A549 (cell line): ENCODE results near the gene GLS. TPM values are rescaled to one million over a fixed set of nuclear protein-coding genes. Genes with fewer than 3 reads are reported as not detected.

Experiments
- ATAC-seq, 2 experiments: fragments of 200-7000 bp in 1 of 2; fragments of >200 bp in 1 of 2; cut with Nextera tagmentation in 1 of 2; cut with Tn5 transposase in 1 of 2; 3 replicates each; pipeline versions ENCODE4 v1.8.0 to v1.9.1; 2018 to 2020; ENCODE audit warnings: mild to moderate bottlenecking in 1 of 2, moderate library complexity in 1 of 2
- CTCF ChIA-PET: fragments of 300-600 bp; sonication (Branson Sonifier 250); formaldehyde crosslinking; extraction: SDS; loops from one replicate; lab custom pipeline; 2021; ENCODE audit warnings: antibody characterized with exemption, inconsistent platforms; lab: Yijun Ruan, JAX
- POLR2A ChIA-PET: fragments of 350-600 bp; formaldehyde crosslinking; extraction: SDS; loops from one replicate; lab custom pipeline; 2021; ENCODE audit warnings: antibody characterized with exemption, inconsistent platforms; lab: Yijun Ruan, JAX
- DNase-seq, 2 experiments: peaks; one replicate each; pipeline versions ENCODE4 v3.0.0 to v3.0.0-alpha.2; 2011 to 2016; ENCODE audit warnings: low read depth in 1 of 2, low spot score in 1 of 2
- FAIRE-seq: peaks from 2 replicates; lab custom pipeline; 2011; peaks lifted over from hg19 to GRCh38; lab: Jason Lieb, UNC
- H3K27ac ChIP-seq, 2 experiments: fragments of >200 bp; sonication (Bioruptor Twin); formaldehyde crosslinking; 3 replicates each; pipeline ENCODE4 v1.5.1; 2016 to 2017
- H3K4me1 ChIP-seq: fragments of >200 bp; sonication (Bioruptor Twin); formaldehyde crosslinking; 3 replicates; pipeline ENCODE4 v1.6.1; 2016
- H3K4me2 ChIP-seq: fragments of >200 bp; sonication (Bioruptor Twin); formaldehyde crosslinking; 3 replicates; pipeline ENCODE4 v1.6.1; 2016
- H3K4me3 ChIP-seq: fragments of >200 bp; sonication (Bioruptor Twin); formaldehyde crosslinking; 3 replicates; pipeline ENCODE4 v1.5.1; 2016
- H3K9me3 ChIP-seq: fragments of >200 bp; sonication (Bioruptor Twin); formaldehyde crosslinking; 3 replicates; pipeline ENCODE4 v1.6.1; 2016
- CBX8 ChIP-seq: fragments of 200-600 bp; sonication (generic); IDR thresholded peaks from 2 replicates; pipeline ENCODE4 v1.6.1; 2016
- CEBPB ChIP-seq, 2 experiments: fragments of >200 bp in 1 of 2; sonication (Bioruptor Twin) in 1 of 2; formaldehyde crosslinking in 1 of 2; IDR thresholded peaks; 2 replicates each; pipeline ENCODE4 v1.6.1; 2012 to 2016
- EHMT2 ChIP-seq: fragments of 200-600 bp; sonication (generic); IDR thresholded peaks from 2 replicates; pipeline ENCODE4 v1.6.1; 2016; ENCODE audit warnings: antibody characterized with exemption, low read depth, mild to moderate bottlenecking, moderate library complexity
- GATA3 ChIP-seq: IDR thresholded peaks from 2 replicates; pipeline ENCODE4 v1.6.1; 2012; ENCODE audit warnings: borderline replicate concordance
- HOXB5 ChIP-seq: fragments of 250-450 bp; sonication (Bioruptor Pico); IDR thresholded peaks from 2 replicates; pipeline ENCODE4 v1.5.0; 2020; ENCODE audit warnings: mild to moderate bottlenecking, moderate library complexity
- MAFK ChIP-seq: fragments of 450-650 bp; IDR thresholded peaks from 2 replicates; pipeline ENCODE4 v1.6.1; 2014; ENCODE audit not compliant: partially characterized antibody
- MYC ChIP-seq: IDR thresholded peaks from 2 replicates; pipeline ENCODE4 v1.6.1; 2012; ENCODE audit warnings: mild to moderate bottlenecking, inconsistent platforms, low read length, improper control_type of control experiment, borderline replicate concordance
- NPAS2 ChIP-seq: fragments of 250-450 bp; sonication (Bioruptor Pico); IDR thresholded peaks from 2 replicates; pipeline ENCODE4 v1.8.0; 2022; ENCODE audit warnings: mild to moderate bottlenecking, moderate library complexity, borderline replicate concordance
- RARB ChIP-seq: fragments of 250-450 bp; sonication (Bioruptor Pico); IDR thresholded peaks from 2 replicates; pipeline ENCODE4 v1.8.0; 2021; ENCODE audit warnings: mild to moderate bottlenecking, moderate library complexity
- RCOR1 ChIP-seq: fragments of 150-350 bp; IDR thresholded peaks from 2 replicates; pipeline ENCODE4 v1.6.1; 2014; ENCODE audit warnings: antibody characterized with exemption, low read length, low read depth
- RFX5 ChIP-seq: fragments of 450-650 bp; IDR thresholded peaks from 2 replicates; pipeline ENCODE4 v1.7.1; 2014; ENCODE audit warnings: antibody characterized with exemption, mild to moderate bottlenecking, moderate library complexity
- ZC3H11A ChIP-seq: fragments of 450-650 bp; IDR thresholded peaks from 2 replicates; pipeline ENCODE4 v1.6.1; 2014; ENCODE audit warnings: antibody characterized with exemption, mild to moderate bottlenecking
- WGBS: methylation state at CpG from one replicate; pipeline ENCODE4 v1.1.6; 2017; ENCODE audit errors: missing lambda C conversion rate; 5-methylcytosine and 5-hydroxymethylcytosine counted together
- polyA plus RNA-seq, 4 experiments: library from polyadenylated mRNA; depleted of rRNA in 3 of 4; stranded (reverse); fragments of >200 nt; fragmentation: RNase III in 1 of 4; extraction: RNeasy Plus Mini Kit Qiagen cat#74134 plus additional on column Dnase treatment in 1 of 4; gene quantifications; 2 replicates in 3 of 4; 3 replicates in 1 of 4; pipeline ENCODE4 v1.2.3, GENCODE V29; 2011 to 2017
- TF ChIP-seq, protein P1 (sequence below): fragments of >200 bp; sonication (Bioruptor Twin); formaldehyde crosslinking; IDR thresholded peaks from 3 replicates; pipeline ENCODE4 v1.5.1; 2016
- TF ChIP-seq, protein P2 (sequence below): fragments of 250-450 bp; sonication (Bioruptor Pico); IDR thresholded peaks from 2 replicates; pipeline ENCODE4 v1.5.0; 2020; ENCODE audit warnings: low read depth, mild to moderate bottlenecking, moderate library complexity
- TF ChIP-seq, protein P3 (sequence below): fragments of 450-650 bp; IDR thresholded peaks from 2 replicates; pipeline ENCODE4 v1.6.1; 2014; ENCODE audit warnings: antibody characterized with exemption
- TF ChIP-seq, protein P4 (sequence below): fragments of 200-600 bp; sonication (generic); IDR thresholded peaks from 2 replicates; pipeline ENCODE4 v1.6.1; 2016; ENCODE audit warnings: antibody characterized with exemption, mild to moderate bottlenecking, moderate library complexity
- TF ChIP-seq, protein P5 (sequence below): IDR thresholded peaks from 2 replicates; pipeline ENCODE4 v1.6.1; 2012

The GLS gene
- polyA plus RNA-seq, 2 of the 4 experiments (the other 2 are of a cell fraction) = 269 to 321 TPM

DNA sequence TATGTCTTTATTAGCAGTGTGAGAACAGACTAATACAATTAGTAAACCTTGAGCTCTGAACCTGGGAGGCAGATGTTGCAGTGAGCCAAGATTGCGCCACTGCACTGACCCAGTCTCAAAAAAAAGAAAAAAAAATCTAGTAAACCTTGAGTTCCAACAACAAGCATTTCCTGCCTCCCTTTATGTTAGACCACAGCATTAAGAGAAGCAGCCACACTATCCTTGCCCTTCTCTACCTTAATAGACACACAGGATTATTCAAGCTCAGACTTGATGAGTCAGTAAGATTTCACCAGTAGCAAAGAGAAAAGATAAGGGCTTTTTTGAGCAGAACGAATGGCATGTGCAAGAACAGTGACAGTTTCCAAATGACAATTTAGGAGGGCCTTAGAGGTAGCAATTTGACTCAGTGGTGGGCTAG is 18.0 kb upstream of the GLS start:
- Histone ChIP-seq H3K4me3 (no peak overlapping the region), H3K27ac (peak overlapping the region in 1 of 2 experiments; percentile 91; a peak in 2 of 6 replicates), H3K9me3 (peaks cover under 1% of the 10 kb centered on the region; the same call in 1 of the 3 replicates), H3K4me2 (no peak overlapping the region), H3K4me1 (peaks cover 78% of the 10 kb centered on the region)
- ChIA-PET CTCF (interaction anchor here (2.7 to 2.9 kb wide), 2 partner anchors 12 to 13 kb away, joined by 6 to 10 read pairs; no protein-coding TSS in a partner anchor), POLR2A (interaction anchor here (1.3 kb wide), 1 partner anchor 18 kb away, joined by 6 read pairs; the partner anchor contains the start of gene GLS)
- 91% methylated on average over 2 of the region's 2 CpGs for WGBS
- peak; percentile 33 to 38; a peak in 2 of 4 replicates for TF ChIP-seq CEBPB (IDR thresholded peaks at IDR 0.05)
- peak; percentile 51 for TF ChIP-seq MAFK
- no peak for TF ChIP-seq EHMT2
- no peak for FAIRE-seq
- ATAC-seq = no peak
- DNase-seq = no peak

DNA sequence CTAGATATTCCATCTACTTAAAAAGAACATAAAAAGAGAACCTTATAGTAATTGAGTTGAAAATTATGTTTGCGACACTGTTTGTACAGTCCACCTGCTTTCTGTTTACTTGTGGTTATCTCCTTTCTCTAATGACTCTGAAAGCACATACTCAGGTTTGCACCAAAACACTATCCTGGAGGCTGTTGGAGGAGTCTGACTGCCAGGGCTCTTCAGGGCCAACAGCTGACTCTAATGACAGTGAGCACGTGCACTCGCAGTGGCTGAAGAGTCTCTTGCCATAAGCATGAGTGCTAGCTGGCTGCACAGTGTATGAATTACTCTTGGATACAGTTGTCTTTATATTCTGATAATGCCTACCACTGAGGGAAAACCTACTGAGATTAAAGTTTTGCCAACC is 16.7 kb upstream of the GLS start:
- WGBS = 85% methylated on average over 3 of the region's 3 CpGs
- DNase-seq (no peak), FAIRE-seq (no peak), ATAC-seq (no peak; a peak in 1 of 6 replicates)
- no peak overlapping the region for H3K4me3 ChIP-seq
- CTCF ChIA-PET = interaction anchor here (1.5 to 2.9 kb wide), 2 partner anchors 10 to 13 kb away, joined by 4 to 10 read pairs; no protein-coding TSS in a partner anchor
- H3K4me2 ChIP-seq = peak overlapping the region; percentile 8; the same call in 2 of the 3 replicates
- POLR2A ChIA-PET = no interaction called here
- peaks cover 8% of the 10 kb centered on the region; the same call in 1 of the 3 replicates for H3K9me3 ChIP-seq
- peak overlapping the region; percentile 33 to 91; a peak in 5 of 6 replicates for H3K27ac ChIP-seq
- H3K4me1 ChIP-seq = peaks cover 67% of the 10 kb centered on the region
- TF ChIP-seq, protein P1, sequence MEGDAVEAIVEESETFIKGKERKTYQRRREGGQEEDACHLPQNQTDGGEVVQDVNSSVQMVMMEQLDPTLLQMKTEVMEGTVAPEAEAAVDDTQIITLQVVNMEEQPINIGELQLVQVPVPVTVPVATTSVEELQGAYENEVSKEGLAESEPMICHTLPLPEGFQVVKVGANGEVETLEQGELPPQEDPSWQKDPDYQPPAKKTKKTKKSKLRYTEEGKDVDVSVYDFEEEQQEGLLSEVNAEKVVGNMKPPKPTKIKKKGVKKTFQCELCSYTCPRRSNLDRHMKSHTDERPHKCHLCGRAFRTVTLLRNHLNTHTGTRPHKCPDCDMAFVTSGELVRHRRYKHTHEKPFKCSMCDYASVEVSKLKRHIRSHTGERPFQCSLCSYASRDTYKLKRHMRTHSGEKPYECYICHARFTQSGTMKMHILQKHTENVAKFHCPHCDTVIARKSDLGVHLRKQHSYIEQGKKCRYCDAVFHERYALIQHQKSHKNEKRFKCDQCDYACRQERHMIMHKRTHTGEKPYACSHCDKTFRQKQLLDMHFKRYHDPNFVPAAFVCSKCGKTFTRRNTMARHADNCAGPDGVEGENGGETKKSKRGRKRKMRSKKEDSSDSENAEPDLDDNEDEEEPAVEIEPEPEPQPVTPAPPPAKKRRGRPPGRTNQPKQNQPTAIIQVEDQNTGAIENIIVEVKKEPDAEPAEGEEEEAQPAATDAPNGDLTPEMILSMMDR = no peak
- no peak for TF ChIP-seq RARB (CRISPR knock-in tag)
- TF ChIP-seq GATA3 = no peak
- no peak for TF ChIP-seq ZC3H11A
- TF ChIP-seq, protein P2, sequence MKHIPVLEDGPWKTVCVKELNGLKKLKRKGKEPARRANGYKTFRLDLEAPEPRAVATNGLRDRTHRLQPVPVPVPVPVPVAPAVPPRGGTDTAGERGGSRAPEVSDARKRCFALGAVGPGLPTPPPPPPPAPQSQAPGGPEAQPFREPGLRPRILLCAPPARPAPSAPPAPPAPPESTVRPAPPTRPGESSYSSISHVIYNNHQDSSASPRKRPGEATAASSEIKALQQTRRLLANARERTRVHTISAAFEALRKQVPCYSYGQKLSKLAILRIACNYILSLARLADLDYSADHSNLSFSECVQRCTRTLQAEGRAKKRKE (CRISPR knock-in tag) = no peak
- no peak for TF ChIP-seq CBX8
- no peak for TF ChIP-seq NPAS2 (CRISPR knock-in tag)
- TF ChIP-seq RFX5 = no peak
- no peak for TF ChIP-seq MYC
- TF ChIP-seq, protein P3, sequence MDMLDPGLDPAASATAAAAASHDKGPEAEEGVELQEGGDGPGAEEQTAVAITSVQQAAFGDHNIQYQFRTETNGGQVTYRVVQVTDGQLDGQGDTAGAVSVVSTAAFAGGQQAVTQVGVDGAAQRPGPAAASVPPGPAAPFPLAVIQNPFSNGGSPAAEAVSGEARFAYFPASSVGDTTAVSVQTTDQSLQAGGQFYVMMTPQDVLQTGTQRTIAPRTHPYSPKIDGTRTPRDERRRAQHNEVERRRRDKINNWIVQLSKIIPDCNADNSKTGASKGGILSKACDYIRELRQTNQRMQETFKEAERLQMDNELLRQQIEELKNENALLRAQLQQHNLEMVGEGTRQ = no peak
- no peak for TF ChIP-seq HOXB5 (CRISPR knock-in tag)
- TF ChIP-seq, protein P4, sequence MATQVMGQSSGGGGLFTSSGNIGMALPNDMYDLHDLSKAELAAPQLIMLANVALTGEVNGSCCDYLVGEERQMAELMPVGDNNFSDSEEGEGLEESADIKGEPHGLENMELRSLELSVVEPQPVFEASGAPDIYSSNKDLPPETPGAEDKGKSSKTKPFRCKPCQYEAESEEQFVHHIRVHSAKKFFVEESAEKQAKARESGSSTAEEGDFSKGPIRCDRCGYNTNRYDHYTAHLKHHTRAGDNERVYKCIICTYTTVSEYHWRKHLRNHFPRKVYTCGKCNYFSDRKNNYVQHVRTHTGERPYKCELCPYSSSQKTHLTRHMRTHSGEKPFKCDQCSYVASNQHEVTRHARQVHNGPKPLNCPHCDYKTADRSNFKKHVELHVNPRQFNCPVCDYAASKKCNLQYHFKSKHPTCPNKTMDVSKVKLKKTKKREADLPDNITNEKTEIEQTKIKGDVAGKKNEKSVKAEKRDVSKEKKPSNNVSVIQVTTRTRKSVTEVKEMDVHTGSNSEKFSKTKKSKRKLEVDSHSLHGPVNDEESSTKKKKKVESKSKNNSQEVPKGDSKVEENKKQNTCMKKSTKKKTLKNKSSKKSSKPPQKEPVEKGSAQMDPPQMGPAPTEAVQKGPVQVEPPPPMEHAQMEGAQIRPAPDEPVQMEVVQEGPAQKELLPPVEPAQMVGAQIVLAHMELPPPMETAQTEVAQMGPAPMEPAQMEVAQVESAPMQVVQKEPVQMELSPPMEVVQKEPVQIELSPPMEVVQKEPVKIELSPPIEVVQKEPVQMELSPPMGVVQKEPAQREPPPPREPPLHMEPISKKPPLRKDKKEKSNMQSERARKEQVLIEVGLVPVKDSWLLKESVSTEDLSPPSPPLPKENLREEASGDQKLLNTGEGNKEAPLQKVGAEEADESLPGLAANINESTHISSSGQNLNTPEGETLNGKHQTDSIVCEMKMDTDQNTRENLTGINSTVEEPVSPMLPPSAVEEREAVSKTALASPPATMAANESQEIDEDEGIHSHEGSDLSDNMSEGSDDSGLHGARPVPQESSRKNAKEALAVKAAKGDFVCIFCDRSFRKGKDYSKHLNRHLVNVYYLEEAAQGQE = no peak
- TF ChIP-seq, protein P5, sequence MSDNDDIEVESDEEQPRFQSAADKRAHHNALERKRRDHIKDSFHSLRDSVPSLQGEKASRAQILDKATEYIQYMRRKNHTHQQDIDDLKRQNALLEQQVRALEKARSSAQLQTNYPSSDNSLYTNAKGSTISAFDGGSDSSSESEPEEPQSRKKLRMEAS = no peak
- no peak for TF ChIP-seq RCOR1
